ENCODE data around the gene ZNF593OS.

The ZNF593OS gene

GRCh38 chr1:26129778-26130177 lies 41.9 kb downstream of the ZNF593OS start:
- in situ Hi-C loops (cut with MboI; ENCODE audit: low sequenced_read_pairs) = loop anchor here (25.0 kb wide), 1 partner anchor 242 kb away; the partner anchor contains the start of gene PAQR7

- in situ Hi-C loops (cut with MboI; ENCODE audit: low sequenced_read_pairs) = loop anchor here (25.0 kb wide), 1 partner anchor 240 kb away; the partner anchor contains the start of gene PAQR7
Measured at GRCh38 chr1:26127235-26128163, 44.1 kb downstream of the ZNF593OS start.

- in situ Hi-C loops (cut with MboI; ENCODE audit: low sequenced_read_pairs) = loop anchor here (25.0 kb wide), 1 partner anchor 239 kb away; the partner anchor contains the start of gene PAQR7
Measured at GRCh38 chr1:26126321-26127084, 45.1 kb downstream of the ZNF593OS start.

GRCh38 chr1:26125946-26126320 lies 45.7 kb downstream of the ZNF593OS start:
- in situ Hi-C loops (cut with MboI; ENCODE audit: low sequenced_read_pairs) = loop anchor here (25.0 kb wide), 1 partner anchor 239 kb away; the partner anchor contains the start of gene PAQR7

GRCh38 chr1:26125382-26125781 lies 46.2 kb downstream of the ZNF593OS start:
- in situ Hi-C loops (cut with MboI; ENCODE audit: low sequenced_read_pairs) = loop anchor here (25.0 kb wide), 1 partner anchor 238 kb away; the partner anchor contains the start of gene PAQR7

GRCh38 chr1:26124418-26125331 lies 47.0 kb downstream of the ZNF593OS start:
- in situ Hi-C loops (cut with MboI; ENCODE audit: low sequenced_read_pairs) = loop anchor here (25.0 kb wide), 1 partner anchor 237 kb away; the partner anchor contains the start of gene PAQR7

GRCh38 chr1:26122988-26123973 lies 48.4 kb downstream of the ZNF593OS start:
- in situ Hi-C loops (cut with MboI; ENCODE audit: low sequenced_read_pairs) = no loop called here

GRCh38 chr1:26121854-26122773 lies 49.5 kb downstream of the ZNF593OS start:
- in situ Hi-C loops (cut with MboI; ENCODE audit: low sequenced_read_pairs) = no loop called here

- in situ Hi-C loops (cut with MboI; ENCODE audit: low sequenced_read_pairs) = no loop called here
Measured at GRCh38 chr1:26119892-26120608, 51.6 kb downstream of the ZNF593OS start.
